Measurements from ENCODE around the gene FAM124B. TPM values are rescaled to one million over a fixed set of nuclear protein-coding genes. Genes with fewer than 3 reads are reported as not detected.

FAM124B gene
- total RNA-seq, 1 donor from 2014 or later, result not detected

- Mint-ChIP-seq H3K27ac (no peak overlapping the region), H3K27me3 (no peaks in the 10 kb centered on the region), H3K36me3 (ENCODE audit: insufficient read depth) (peaks cover 2% of the 10 kb centered on the region), H3K4me3 (ENCODE audit: low read depth) (no peak overlapping the region), H3K9me3 (ENCODE audit: low read depth) (peaks cover 16% of the 10 kb centered on the region), H3K4me1 (ENCODE audit: low read depth) (no peaks in the 10 kb centered on the region)
- TF ChIP-seq, protein P1, sequence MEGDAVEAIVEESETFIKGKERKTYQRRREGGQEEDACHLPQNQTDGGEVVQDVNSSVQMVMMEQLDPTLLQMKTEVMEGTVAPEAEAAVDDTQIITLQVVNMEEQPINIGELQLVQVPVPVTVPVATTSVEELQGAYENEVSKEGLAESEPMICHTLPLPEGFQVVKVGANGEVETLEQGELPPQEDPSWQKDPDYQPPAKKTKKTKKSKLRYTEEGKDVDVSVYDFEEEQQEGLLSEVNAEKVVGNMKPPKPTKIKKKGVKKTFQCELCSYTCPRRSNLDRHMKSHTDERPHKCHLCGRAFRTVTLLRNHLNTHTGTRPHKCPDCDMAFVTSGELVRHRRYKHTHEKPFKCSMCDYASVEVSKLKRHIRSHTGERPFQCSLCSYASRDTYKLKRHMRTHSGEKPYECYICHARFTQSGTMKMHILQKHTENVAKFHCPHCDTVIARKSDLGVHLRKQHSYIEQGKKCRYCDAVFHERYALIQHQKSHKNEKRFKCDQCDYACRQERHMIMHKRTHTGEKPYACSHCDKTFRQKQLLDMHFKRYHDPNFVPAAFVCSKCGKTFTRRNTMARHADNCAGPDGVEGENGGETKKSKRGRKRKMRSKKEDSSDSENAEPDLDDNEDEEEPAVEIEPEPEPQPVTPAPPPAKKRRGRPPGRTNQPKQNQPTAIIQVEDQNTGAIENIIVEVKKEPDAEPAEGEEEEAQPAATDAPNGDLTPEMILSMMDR (IDR thresholded peaks at IDR 0.05; ENCODE audit: unreplicated experiment), result no peak
- DNase-seq (ENCODE audit: low spot score, unreplicated experiment), result no peak
Observed at GRCh38 chr2:224426656-224427055, 24.7 kb upstream of the FAM124B start.

DNA sequence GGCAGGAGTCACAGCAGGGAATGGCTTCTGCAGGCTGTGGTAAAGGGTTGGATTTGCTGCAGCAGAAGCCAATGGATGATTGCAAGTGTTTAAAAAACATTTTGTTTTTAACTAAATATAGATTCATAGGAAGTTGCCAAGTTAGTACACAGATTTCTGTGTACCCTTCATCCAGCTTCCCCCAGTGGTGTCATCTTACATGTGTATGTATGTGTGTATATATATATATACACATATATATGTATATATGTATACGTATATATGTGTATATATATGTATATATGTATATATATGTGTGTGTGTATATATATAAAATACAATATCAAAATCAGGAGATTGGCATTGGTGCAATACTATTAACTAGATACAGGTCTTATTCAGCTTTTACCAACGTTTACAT, 19.2 kb upstream of the FAM124B start:
- H3K36me3 Mint-ChIP-seq (ENCODE audit: insufficient read depth), result peaks cover 1% of the 10 kb centered on the region
- H3K9me3 Mint-ChIP-seq (ENCODE audit: low read depth), result peaks cover 11% of the 10 kb centered on the region
- no peaks in the 10 kb centered on the region for H3K27me3 Mint-ChIP-seq
- TF ChIP-seq, protein P1 (IDR thresholded peaks at IDR 0.05; ENCODE audit: unreplicated experiment), result no peak
- H3K4me3 Mint-ChIP-seq (ENCODE audit: low read depth), result no peak overlapping the region
- H3K4me1 Mint-ChIP-seq (ENCODE audit: low read depth), result no peaks in the 10 kb centered on the region
- DNase-seq (ENCODE audit: low spot score, unreplicated experiment), result no peak
- no peak overlapping the region for H3K27ac Mint-ChIP-seq

- no peak overlapping the region for H3K4me3 Mint-ChIP-seq (ENCODE audit: low read depth)
- TF ChIP-seq, protein P1 (IDR thresholded peaks at IDR 0.05; ENCODE audit: unreplicated experiment), result no peak
- H3K4me1 Mint-ChIP-seq (ENCODE audit: low read depth), result no peaks in the 10 kb centered on the region
- peaks cover 4% of the 10 kb centered on the region for H3K9me3 Mint-ChIP-seq (ENCODE audit: low read depth)
- H3K27me3 Mint-ChIP-seq, result no peaks in the 10 kb centered on the region
- DNase-seq (ENCODE audit: low spot score, unreplicated experiment), result no peak
- no peak overlapping the region for H3K27ac Mint-ChIP-seq
- H3K36me3 Mint-ChIP-seq (ENCODE audit: insufficient read depth), result no peaks in the 10 kb centered on the region
Observed at GRCh38 chr2:224417947-224418346, 16.0 kb upstream of the FAM124B start.

GRCh38 chr2:224417361-224417729, 15.4 kb upstream of the FAM124B start:
- Mint-ChIP-seq H3K9me3 (ENCODE audit: low read depth) (peaks cover 4% of the 10 kb centered on the region), H3K4me3 (ENCODE audit: low read depth) (no peak overlapping the region), H3K27me3 (no peaks in the 10 kb centered on the region), H3K27ac (no peak overlapping the region), H3K36me3 (ENCODE audit: insufficient read depth) (no peaks in the 10 kb centered on the region), H3K4me1 (ENCODE audit: low read depth) (no peaks in the 10 kb centered on the region)
- no peak for DNase-seq (ENCODE audit: low spot score, unreplicated experiment)
- TF ChIP-seq, protein P1 (IDR thresholded peaks at IDR 0.05; ENCODE audit: unreplicated experiment), result no peak

GRCh38 chr2:224416656-224417360, 14.9 kb upstream of the FAM124B start:
- no peaks in the 10 kb centered on the region for H3K27me3 Mint-ChIP-seq
- TF ChIP-seq, protein P1 (IDR thresholded peaks at IDR 0.05; ENCODE audit: unreplicated experiment), result no peak
- peaks cover 5% of the 10 kb centered on the region for H3K9me3 Mint-ChIP-seq (ENCODE audit: low read depth)
- no peaks in the 10 kb centered on the region for H3K4me1 Mint-ChIP-seq (ENCODE audit: low read depth)
- no peak for DNase-seq (ENCODE audit: low spot score, unreplicated experiment)
- H3K27ac Mint-ChIP-seq, result no peak overlapping the region
- no peaks in the 10 kb centered on the region for H3K36me3 Mint-ChIP-seq (ENCODE audit: insufficient read depth)
- no peak overlapping the region for H3K4me3 Mint-ChIP-seq (ENCODE audit: low read depth)

Data from progenitor cell of endocrine pancreas (in vitro differentiated cells).